Testis (tissue), 2 donors: ENCODE results near the gene SERBP1.
"Not testable (repeated sequence)": the region's sequence is repeated elsewhere in the genome, so short reads cannot be mapped to it uniquely, and the experiment has no call there.

ENCODE experiments used
- CTCF ChIP-seq, 3 experiments: fragments of 450-650 bp in 2 of 3; fragments of 200-600 bp in 1 of 3; sonication (generic) in 1 of 3; IDR thresholded peaks; one replicate each; pipeline ENCODE4 v1.5.1; 2016 to 2019; ENCODE audit warnings: antibody characterized with exemption in 3 of 3, mild to moderate bottlenecking in 2 of 3, moderate library complexity in 1 of 3
- POLR2A ChIP-seq: fragments of 450-650 bp; IDR thresholded peaks from one replicate; pipeline ENCODE4 v1.6.1; 2017; ENCODE audit warnings: antibody characterized with exemption, mild to moderate bottlenecking, moderate library complexity

DNA sequence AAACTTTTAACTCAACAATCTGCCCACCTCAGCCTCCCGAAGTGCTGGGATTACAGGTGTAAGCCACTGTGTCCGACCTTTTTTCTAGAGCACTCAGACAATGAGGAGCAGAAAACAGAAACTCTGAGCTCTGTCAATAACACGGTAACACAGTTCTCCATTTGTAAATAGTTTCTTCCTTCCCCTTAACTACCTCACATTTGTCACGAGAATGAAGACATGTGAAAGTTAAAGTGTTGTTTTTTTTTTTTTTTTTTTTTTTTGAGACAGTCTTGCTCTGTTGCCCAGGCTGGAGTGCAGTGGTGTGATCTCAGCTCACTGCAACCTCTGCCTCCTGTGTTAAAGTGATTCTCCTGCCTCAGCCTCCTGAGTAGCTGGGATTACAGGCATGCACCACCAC lies 12.5 kb downstream of the SERBP1 start:
- TF ChIP-seq CTCF (IDR thresholded peaks at IDR 0.05); POLR2A: not testable (repeated sequence)
